ENCODE results near the gene PAK3. TPM values are rescaled to one million over a fixed set of nuclear protein-coding genes. Genes with fewer than 3 reads are reported as not detected.

The PAK3 gene
- total and polyA plus RNA-seq, 4 donors: 0.10 to 1.4 (median 0.66) TPM

GRCh38 chrX:111110098-111110775 is 14.2 kb downstream of the PAK3 start:
- peaks cover 0 to 78% (median 11%) of the 10 kb centered on the region in 3 donors for H3K27me3 ChIP-seq (ENCODE audit: control insufficient read depth in 3 of 3, insufficient read depth in 3 of 3, low read length in 2 of 3)
- DNase-seq: no peak
- no peak for ATAC-seq (ENCODE audit: insufficient read depth, low FRiP score)
- 70 to 88% methylated on average over 6 of the region's 6 CpGs for WGBS, 2 donors
- H3K9ac ChIP-seq (ENCODE audit: insufficient read depth in 1 of 2, low read length in 2 of 2): no peak overlapping the region
- H3K4me1 ChIP-seq (ENCODE audit: control insufficient read depth in 5 of 5, insufficient read depth in 5 of 5, low read length in 5 of 5): no peaks in the 10 kb centered on the region
- TF ChIP-seq, protein P1, sequence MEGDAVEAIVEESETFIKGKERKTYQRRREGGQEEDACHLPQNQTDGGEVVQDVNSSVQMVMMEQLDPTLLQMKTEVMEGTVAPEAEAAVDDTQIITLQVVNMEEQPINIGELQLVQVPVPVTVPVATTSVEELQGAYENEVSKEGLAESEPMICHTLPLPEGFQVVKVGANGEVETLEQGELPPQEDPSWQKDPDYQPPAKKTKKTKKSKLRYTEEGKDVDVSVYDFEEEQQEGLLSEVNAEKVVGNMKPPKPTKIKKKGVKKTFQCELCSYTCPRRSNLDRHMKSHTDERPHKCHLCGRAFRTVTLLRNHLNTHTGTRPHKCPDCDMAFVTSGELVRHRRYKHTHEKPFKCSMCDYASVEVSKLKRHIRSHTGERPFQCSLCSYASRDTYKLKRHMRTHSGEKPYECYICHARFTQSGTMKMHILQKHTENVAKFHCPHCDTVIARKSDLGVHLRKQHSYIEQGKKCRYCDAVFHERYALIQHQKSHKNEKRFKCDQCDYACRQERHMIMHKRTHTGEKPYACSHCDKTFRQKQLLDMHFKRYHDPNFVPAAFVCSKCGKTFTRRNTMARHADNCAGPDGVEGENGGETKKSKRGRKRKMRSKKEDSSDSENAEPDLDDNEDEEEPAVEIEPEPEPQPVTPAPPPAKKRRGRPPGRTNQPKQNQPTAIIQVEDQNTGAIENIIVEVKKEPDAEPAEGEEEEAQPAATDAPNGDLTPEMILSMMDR (IDR thresholded peaks at IDR 0.05; ENCODE audit: control extremely low read depth, extremely low read depth): no peak
- H3K36me3 ChIP-seq (ENCODE audit: control insufficient read depth in 4 of 4, insufficient read depth in 4 of 4, low read length in 4 of 4): no peaks in the 10 kb centered on the region
- no peak overlapping the region for H3K4me3 ChIP-seq
- no peak overlapping the region for H3K27ac ChIP-seq (ENCODE audit: low read depth in 1 of 2, low read length in 1 of 2)
- peaks cover 0 to 3% (median 0%) of the 10 kb centered on the region in 4 donors for H3K9me3 ChIP-seq (ENCODE audit: control insufficient read depth in 4 of 4, insufficient read depth in 3 of 4, low read length in 3 of 4)

GRCh38 chrX:111114806-111115205 is 18.8 kb downstream of the PAK3 start:
- Histone ChIP-seq H3K27ac (ENCODE audit: low read depth in 1 of 2, low read length in 1 of 2) (no peak overlapping the region), H3K36me3 (ENCODE audit: control insufficient read depth in 4 of 4, insufficient read depth in 4 of 4, low read length in 4 of 4) (no peaks in the 10 kb centered on the region), H3K9me3 (ENCODE audit: control insufficient read depth in 4 of 4, insufficient read depth in 3 of 4, low read length in 3 of 4) (peaks cover 0 to 2% (median 0%) of the 10 kb centered on the region in 4 donors), H3K4me3 (no peak overlapping the region), H3K4me1 (ENCODE audit: control insufficient read depth in 5 of 5, insufficient read depth in 5 of 5, low read length in 5 of 5) (no peaks in the 10 kb centered on the region), H3K9ac (ENCODE audit: insufficient read depth in 1 of 2, low read length in 2 of 2) (no peak overlapping the region), H3K27me3 (ENCODE audit: control insufficient read depth in 3 of 3, insufficient read depth in 3 of 3, low read length in 2 of 3) (peaks cover 0 to 70% (median 11%) of the 10 kb centered on the region in 3 donors)
- no peak for DNase-seq
- 85 to 100% methylated on average over 1 of the region's 1 CpG for WGBS, 2 donors
- TF ChIP-seq, protein P1 (IDR thresholded peaks at IDR 0.05; ENCODE audit: control extremely low read depth, extremely low read depth): no peak
- ATAC-seq (ENCODE audit: insufficient read depth, low FRiP score): no peak

DNA sequence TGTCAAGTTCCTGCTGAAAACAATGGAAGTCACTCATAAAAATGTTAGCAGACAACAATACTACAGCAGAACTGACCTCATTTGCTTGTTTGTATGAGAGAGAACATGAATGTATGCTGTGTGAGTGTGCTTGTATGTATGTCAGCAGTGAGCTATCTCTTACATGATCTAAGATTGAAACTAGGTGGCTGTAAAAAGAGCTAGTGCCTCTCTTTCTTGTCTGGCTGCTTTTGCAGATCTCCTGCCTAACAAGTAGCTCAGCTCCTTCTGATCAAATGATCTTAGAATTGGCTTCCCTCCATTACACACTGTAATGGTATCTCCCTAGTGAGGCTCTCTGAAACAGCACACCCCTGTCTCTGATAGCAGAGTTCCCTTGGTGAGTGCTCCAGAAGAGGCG is 20.7 kb downstream of the PAK3 start:
- Histone ChIP-seq H3K9ac (ENCODE audit: insufficient read depth in 1 of 2, low read length in 2 of 2) (no peak overlapping the region), H3K9me3 (ENCODE audit: control insufficient read depth in 4 of 4, insufficient read depth in 3 of 4, low read length in 3 of 4) (peaks cover 0 to 2% (median 0%) of the 10 kb centered on the region in 4 donors), H3K4me3 (no peak overlapping the region), H3K27ac (ENCODE audit: low read depth in 1 of 2, low read length in 1 of 2) (no peak overlapping the region), H3K4me1 (ENCODE audit: control insufficient read depth in 5 of 5, insufficient read depth in 5 of 5, low read length in 5 of 5) (no peaks in the 10 kb centered on the region), H3K27me3 (ENCODE audit: control insufficient read depth in 3 of 3, insufficient read depth in 3 of 3, low read length in 2 of 3) (peaks cover 0 to 67% (median 13%) of the 10 kb centered on the region in 3 donors), H3K36me3 (ENCODE audit: control insufficient read depth in 4 of 4, insufficient read depth in 4 of 4, low read length in 4 of 4) (no peaks in the 10 kb centered on the region)
- TF ChIP-seq, protein P1 (IDR thresholded peaks at IDR 0.05; ENCODE audit: control extremely low read depth, extremely low read depth): no peak
- DNase-seq: no peak
- no peak for ATAC-seq (ENCODE audit: insufficient read depth, low FRiP score)
- 73 to 89% methylated on average over 1 of the region's 1 CpG for WGBS, 2 donors
